HG02870 (cell line): Measurements from ENCODE around the gene HARS1.
"Not testable (repeated sequence)": the region's sequence is repeated elsewhere in the genome, so short reads cannot be mapped to it uniquely, and the experiment has no call there.

Experiments
- ATAC-seq: cut with Tn5 transposase; IDR thresholded peaks from one replicate; pipeline ENCODE4 v1.9.1; 2021; ENCODE audit warnings: mild to moderate bottlenecking, moderate library complexity; ENCODE audit not compliant: unreplicated experiment

HARS1 gene

GRCh38 chr5:140633501-140633900, 57.7 kb downstream of the HARS1 start:
- ATAC-seq, result no peak

GRCh38 chr5:140633021-140633471, 58.1 kb downstream of the HARS1 start, which contains the start of gene CD14:
TSS of gene CD14 (minus strand) at chr5:140633175. CDS start at chr5:140633071, 104 bp downstream.
- no peak for ATAC-seq

- peak; percentile 58 for ATAC-seq
Observed at GRCh38 chr5:140632366-140633020, 58.7 kb downstream of the HARS1 start.

GRCh38 chr5:140631831-140632365, 59.3 kb downstream of the HARS1 start:
- ATAC-seq, result peak; percentile 44

GRCh38 chr5:140631036-140631417, 60.1 kb downstream of the HARS1 start:
- ATAC-seq, result no peak

- ATAC-seq, result no peak
Observed at GRCh38 chr5:140630292-140631035, 60.7 kb downstream of the HARS1 start.

- ATAC-seq, result no peak
Observed at GRCh38 chr5:140628711-140629110, 62.5 kb downstream of the HARS1 start.

GRCh38 chr5:140627972-140628371, 63.2 kb downstream of the HARS1 start:
- ATAC-seq, result no peak

GRCh38 chr5:140624886-140625285, 66.3 kb downstream of the HARS1 start:
- ATAC-seq, result not testable (repeated sequence)
